OCI-LY7 (cell line): ENCODE results near the gene NUP58.

Experiments used
- CTCF ChIP-seq: fragments of 200-600 bp; sonication (generic); conservative IDR thresholded peaks from 2 replicates; pipeline ENCODE4 v1.5.1; 2014; ENCODE audit warnings: mild to moderate bottlenecking, antibody characterized with exemption, low read length, moderate library complexity, mixed read lengths
- EZH2phosphoT487 ChIP-seq: fragments of 200-600 bp; sonication (generic); IDR thresholded peaks from 2 replicates; pipeline ENCODE4 v1.6.1; 2018; ENCODE audit warnings: low read depth, borderline replicate concordance, mild to moderate bottlenecking, mixed run types, antibody characterized with exemption, low read length, moderate library complexity, mixed read lengths

GRCh38 chr13:25375727-25376358 lies 74.4 kb downstream of the NUP58 start:
- TF ChIP-seq CTCF (peak; percentile 80), EZH2phosphoT487 (no peak)
